Osteoblast (primary cell): ENCODE data around the gene CAPN15. TPM values are rescaled to one million over a fixed set of nuclear protein-coding genes. Genes with fewer than 3 reads are reported as not detected.
A peak's percentile ranks its signal among the peaks of the same experiment; 100 is the strongest.

Experiments
- DNase-seq: peaks from one replicate; pipeline ENCODE4 v3.0.0; 2011; ENCODE audit warnings: low spot score, mixed read lengths; ENCODE audit not compliant: insufficient read length; ENCODE audit errors: missing footprints
- H2AFZ ChIP-seq: 2 replicates; pipeline ENCODE4 v1.6.0; 2011; ENCODE audit warnings: mild to moderate bottlenecking, low read length
- H3K27ac ChIP-seq: 2 replicates; pipeline ENCODE4 v1.5.1; 2011; ENCODE audit warnings: mild to moderate bottlenecking, low read depth, low read length, moderate library complexity
- H3K27me3 ChIP-seq: 2 replicates; pipeline ENCODE4 v1.6.0; 2012; ENCODE audit warnings: mild to moderate bottlenecking, control low read depth, inconsistent platforms, low read length, moderate library complexity; ENCODE audit not compliant: insufficient read depth
- H3K36me3 ChIP-seq: 2 replicates; pipeline ENCODE4 v1.5.1; 2011; ENCODE audit warnings: mild to moderate bottlenecking, low read length, control low read depth, moderate library complexity; ENCODE audit not compliant: insufficient read depth
- H3K4me1 ChIP-seq: 2 replicates; pipeline ENCODE4 v1.5.1; 2011; ENCODE audit warnings: mild to moderate bottlenecking, low read length, control low read depth, moderate library complexity; ENCODE audit not compliant: insufficient read depth
- H3K4me2 ChIP-seq: 2 replicates; pipeline ENCODE4 v1.6.0; 2011; ENCODE audit warnings: mild to moderate bottlenecking, low read length; ENCODE audit not compliant: insufficient read depth
- H3K4me3 ChIP-seq: fragments of 200-600 bp; sonication (generic); 3 replicates; pipeline ENCODE4 v1.5.1; 2012; ENCODE audit warnings: mild to moderate bottlenecking, low read length, inconsistent platforms; ENCODE audit not compliant: insufficient read depth
- H3K79me2 ChIP-seq: 2 replicates; pipeline ENCODE4 v1.6.0; 2012; ENCODE audit warnings: mild to moderate bottlenecking, low read length, control low read depth, inconsistent platforms; ENCODE audit not compliant: insufficient read depth
- H3K9me3 ChIP-seq: 2 replicates; pipeline ENCODE4 v1.5.1; 2011; ENCODE audit warnings: low read depth, low read length, control low read depth
- H4K20me1 ChIP-seq: 2 replicates; pipeline ENCODE4 v1.6.0; 2012; ENCODE audit warnings: mild to moderate bottlenecking, low read length, control low read depth; ENCODE audit not compliant: insufficient read depth
- CTCF ChIP-seq: IDR thresholded peaks from 2 replicates; pipeline ENCODE4 v1.5.1; 2011; ENCODE audit warnings: mild to moderate bottlenecking, low read depth, low read length, moderate library complexity; ENCODE audit errors: extremely low read depth
- total RNA-seq: library from RNA; depleted of rRNA; stranded (reverse); fragments of >200 nt; gene quantifications from 2 replicates; pipeline ENCODE4 v1.2.3, GENCODE V29; 2012

CAPN15 gene
- total RNA-seq, 1 donor, result 27.1 TPM

GRCh38 chr16:543301-544164 lies 16.0 kb downstream of the CAPN15 start:
- H2AFZ ChIP-seq, result no peak overlapping the region
- no peaks in the 10 kb centered on the region for H3K27me3 ChIP-seq
- H3K79me2 ChIP-seq, result peaks cover 92% of the 10 kb centered on the region
- peaks cover 9% of the 10 kb centered on the region for H3K4me1 ChIP-seq
- H4K20me1 ChIP-seq, result peaks cover 59% of the 10 kb centered on the region
- H3K27ac ChIP-seq, result no peak overlapping the region
- no peak overlapping the region for H3K4me2 ChIP-seq
- no peak for TF ChIP-seq CTCF
- H3K36me3 ChIP-seq, result peaks cover 3% of the 10 kb centered on the region
- DNase-seq, result no peak
- H3K9me3 ChIP-seq, result no peaks in the 10 kb centered on the region
- H3K4me3 ChIP-seq, result no peak overlapping the region

GRCh38 chr16:544517-544916 lies 17.0 kb downstream of the CAPN15 start:
- Histone ChIP-seq H3K4me2 (no peak overlapping the region), H3K4me1 (peaks cover 7% of the 10 kb centered on the region), H4K20me1 (peaks cover 53% of the 10 kb centered on the region), H3K9me3 (no peaks in the 10 kb centered on the region), H3K4me3 (no peak overlapping the region), H3K36me3 (peaks cover 3% of the 10 kb centered on the region), H3K79me2 (peaks cover 87% of the 10 kb centered on the region), H3K27ac (no peak overlapping the region), H3K27me3 (no peaks in the 10 kb centered on the region), H2AFZ (no peak overlapping the region)
- no peak for DNase-seq
- no peak for TF ChIP-seq CTCF

GRCh38 chr16:546909-547770 lies 19.6 kb downstream of the CAPN15 start:
- H3K27me3 ChIP-seq, result no peaks in the 10 kb centered on the region
- no peak overlapping the region for H3K27ac ChIP-seq
- peak; percentile 98 for DNase-seq
- no peaks in the 10 kb centered on the region for H3K9me3 ChIP-seq
- peaks cover 34% of the 10 kb centered on the region for H4K20me1 ChIP-seq
- H3K36me3 ChIP-seq, result peaks cover 9% of the 10 kb centered on the region
- TF ChIP-seq CTCF, result peak; percentile 39
- H3K4me2 ChIP-seq, result no peak overlapping the region
- no peak overlapping the region for H3K4me3 ChIP-seq
- H3K79me2 ChIP-seq, result peaks cover 70% of the 10 kb centered on the region
- H3K4me1 ChIP-seq, result no peaks in the 10 kb centered on the region
- no peak overlapping the region for H2AFZ ChIP-seq

- peaks cover 58% of the 10 kb centered on the region for H3K79me2 ChIP-seq
- H3K4me3 ChIP-seq, result no peak overlapping the region
- no peak overlapping the region for H3K27ac ChIP-seq
- no peak for DNase-seq
- H3K4me2 ChIP-seq, result no peak overlapping the region
- peaks cover 9% of the 10 kb centered on the region for H3K36me3 ChIP-seq
- TF ChIP-seq CTCF, result no peak
- H3K4me1 ChIP-seq, result no peaks in the 10 kb centered on the region
- H3K27me3 ChIP-seq, result no peaks in the 10 kb centered on the region
- H4K20me1 ChIP-seq, result peaks cover 23% of the 10 kb centered on the region
- no peaks in the 10 kb centered on the region for H3K9me3 ChIP-seq
- H2AFZ ChIP-seq, result no peak overlapping the region
These were observed 21.1 kb downstream of the CAPN15 start for GRCh38 chr16:548586-548985.
